HepG2 (cell line): ENCODE results near the gene SHBG. TPM values are rescaled to one million over a fixed set of nuclear protein-coding genes. Genes with fewer than 3 reads are reported as not detected.

ENCODE experiments used
- ATF7 ChIP-seq, 2 experiments: fragments of 450-650 bp in 1 of 2; sonication (generic) in 1 of 2; formaldehyde crosslinking in 1 of 2; IDR thresholded peaks; 2 replicates each; pipeline versions ENCODE4 v1.4.0 to v1.6.1; 2016 to 2020; ENCODE audit warnings: antibody characterized with exemption in 1 of 2, mild to moderate bottlenecking in 1 of 2, missing genetic modification reagents in 1 of 2
- BRF2 ChIP-seq: sonication (generic); formaldehyde crosslinking; IDR thresholded peaks from 2 replicates; pipeline ENCODE4 v1.8.1; 2022; ENCODE audit warnings: mild to moderate bottlenecking, missing genetic modification reagents
- CAMTA2 ChIP-seq: sonication (generic); formaldehyde crosslinking; IDR thresholded peaks from 2 replicates; pipeline ENCODE4 v1.4.0; 2020; ENCODE audit warnings: mild to moderate bottlenecking, missing genetic modification reagents, borderline replicate concordance
- CC2D1A ChIP-seq: sonication (generic); formaldehyde crosslinking; IDR thresholded peaks from 2 replicates; pipeline ENCODE4 v1.8.1; 2023; ENCODE audit warnings: mild to moderate bottlenecking, missing genetic modification reagents
- CEBPG ChIP-seq: IDR thresholded peaks from 2 replicates; pipeline ENCODE4 v1.6.1; 2016
- FOSL1 ChIP-seq: sonication (generic); formaldehyde crosslinking; IDR thresholded peaks from 2 replicates; pipeline ENCODE4 v1.9.0; 2021; ENCODE audit warnings: missing genetic modification reagents, borderline replicate concordance
- FOXK1 ChIP-seq: sonication (generic); formaldehyde crosslinking; IDR thresholded peaks from 2 replicates; pipeline ENCODE4 v1.4.0; 2020; ENCODE audit warnings: low read depth, missing genetic modification reagents, borderline replicate concordance
- HNRNPL ChIP-seq: fragments of 200-400 bp; formaldehyde crosslinking; IDR thresholded peaks from 2 replicates; pipeline ENCODE4 v1.6.1; 2017; ENCODE audit warnings: mild to moderate bottlenecking, low read depth, low read length
- MXD4 ChIP-seq: IDR thresholded peaks from 2 replicates; pipeline ENCODE4 v1.6.1; 2016; ENCODE audit warnings: mild to moderate bottlenecking, missing biosample characterization, missing genetic modification reagents
- PPARG ChIP-seq: conservative IDR thresholded peaks from 2 replicates; pipeline ENCODE4 v1.6.1; 2016; ENCODE audit warnings: missing biosample characterization, missing genetic modification reagents
- SCMH1 ChIP-seq: sonication (generic); formaldehyde crosslinking; IDR thresholded peaks from 2 replicates; pipeline ENCODE4 v1.9.0; 2021; ENCODE audit warnings: missing genetic modification reagents, mild to moderate bottlenecking, borderline replicate concordance
- SP2 ChIP-seq: sonication (generic); formaldehyde crosslinking; IDR thresholded peaks from 2 replicates; pipeline ENCODE4 v1.5.1; 2020; ENCODE audit warnings: mild to moderate bottlenecking, missing genetic modification reagents
- SSRP1 ChIP-seq: IDR thresholded peaks from 2 replicates; pipeline ENCODE4 v1.6.1; 2016; ENCODE audit warnings: control low read depth
- TEAD2 ChIP-seq: sonication (generic); formaldehyde crosslinking; IDR thresholded peaks from 2 replicates; pipeline ENCODE4 v1.9.0; 2021; ENCODE audit warnings: missing genetic modification reagents
- ZFP90 ChIP-seq: sonication (generic); formaldehyde crosslinking; IDR thresholded peaks from 2 replicates; pipeline ENCODE4 v1.8.0; 2022; ENCODE audit warnings: missing genetic modification reagents, mild to moderate bottlenecking, inconsistent platforms, borderline replicate concordance
- ZNF142 ChIP-seq: sonication (generic); formaldehyde crosslinking; IDR thresholded peaks from 2 replicates; pipeline ENCODE4 v1.4.0; 2020; ENCODE audit warnings: missing genetic modification reagents
- ZNF207 ChIP-seq: fragments of 450-650 bp; IDR thresholded peaks from 2 replicates; pipeline ENCODE4 v1.6.1; 2016; ENCODE audit warnings: antibody characterized with exemption, borderline replicate concordance
- ZNF230 ChIP-seq: sonication (generic); formaldehyde crosslinking; IDR thresholded peaks from 2 replicates; pipeline ENCODE4 v1.4.0; 2020; ENCODE audit warnings: mild to moderate bottlenecking, missing genetic modification reagents
- ZNF256 ChIP-seq: sonication (generic); formaldehyde crosslinking; conservative IDR thresholded peaks from 2 replicates; pipeline ENCODE4 v1.4.0; 2020; ENCODE audit warnings: missing genetic modification reagents
- ZNF317 ChIP-seq: sonication (generic); formaldehyde crosslinking; IDR thresholded peaks from 2 replicates; pipeline ENCODE4 v1.5.0; 2020; ENCODE audit warnings: mild to moderate bottlenecking, missing genetic modification reagents
- ZNF777 ChIP-seq: sonication (generic); formaldehyde crosslinking; IDR thresholded peaks from 2 replicates; pipeline ENCODE4 v1.4.0; 2020; ENCODE audit warnings: missing genetic modification reagents
- ZNF792 ChIP-seq: IDR thresholded peaks from 2 replicates; pipeline ENCODE4 v1.6.1; 2016
- ZSCAN20 ChIP-seq: sonication (generic); formaldehyde crosslinking; IDR thresholded peaks from 2 replicates; pipeline ENCODE4 v1.4.0; 2020; ENCODE audit warnings: missing genetic modification reagents, mild to moderate bottlenecking, borderline replicate concordance
- polyA plus RNA-seq, 8 experiments: library from polyadenylated mRNA; depleted of rRNA in 3 of 8; stranded (reverse) in 7 of 8; unstranded in 1 of 8; fragments of >200 nt; fragmentation: Illumina TruSeq in 4 of 8; extraction: Trizol in 4 of 8; gene quantifications; 2 replicates each; pipeline versions ENCODE4 v1.2.1 to v1.2.3, GENCODE V29; 2011 to 2016; ENCODE audit warnings: low read depth in 4 of 8, missing spikeins in 1 of 8, mixed read lengths in 1 of 8; ENCODE audit not compliant: insufficient read depth in 1 of 8
- total RNA-seq, 5 experiments: library from RNA; depleted of rRNA; stranded (reverse); fragments of >200 nt; fragmentation: Illumina TruSeq; extraction: Trizol; gene quantifications; 2 replicates each; pipeline ENCODE4 v1.2.3, GENCODE V29; 2016; ENCODE audit warnings: low read depth in 1 of 5

The SHBG gene
- total and polyA plus RNA-seq, 2 of the 13 experiments (the other 11 are each of a cell fraction or from before 2014, with no cell fraction given) = 4.0 to 6.1 TPM

- TF ChIP-seq CC2D1A (CRISPR knock-in tag) = no peak
- peak; percentile 63; the same call in 1 of the 2 replicates for TF ChIP-seq ZNF317 (CRISPR knock-in tag)
- no peak for TF ChIP-seq ATF7 (IDR thresholded peaks at IDR 0.05)
- TF ChIP-seq ATF7 (CRISPR knock-in tag; IDR thresholded peaks at IDR 0.05) = no peak
- no peak for TF ChIP-seq SCMH1
- TF ChIP-seq ZSCAN20 (CRISPR knock-in tag) = 0 out of 2 replicates have a peak, but pooled peaks have one; percentile 29
- TF ChIP-seq SSRP1 (CRISPR knock-in tag) = no peak
- TF ChIP-seq ZNF777 (CRISPR knock-in tag) = peak; percentile 53; the same call in 1 of the 2 replicates
- TF ChIP-seq CAMTA2 (CRISPR knock-in tag) = no peak
- no peak for TF ChIP-seq ZNF207
- peak; percentile 44; the same call in 1 of the 2 replicates for TF ChIP-seq SP2 (CRISPR knock-in tag)
- peak; percentile 48; the same call in 1 of the 2 replicates for TF ChIP-seq MXD4 (CRISPR knock-in tag)
- TF ChIP-seq FOXK1 = peak; percentile 49; the same call in 1 of the 2 replicates
- TF ChIP-seq PPARG (CRISPR knock-in tag) = peak; percentile 57
- TF ChIP-seq ZNF256 (CRISPR knock-in tag) = no peak
- peak; percentile 87 for TF ChIP-seq ZFP90 (CRISPR knock-in tag)
- TF ChIP-seq ZNF142 (CRISPR knock-in tag) = 0 out of 2 replicates have a peak, but pooled peaks have one; percentile 31
- no peak for TF ChIP-seq TEAD2 (CRISPR knock-in tag)
- no peak for TF ChIP-seq BRF2 (CRISPR knock-in tag)
- TF ChIP-seq HNRNPL = 0 out of 2 replicates have a peak, but pooled peaks have one; percentile 50
- TF ChIP-seq CEBPG = no peak
- TF ChIP-seq ZNF792 (CRISPR knock-in tag) = peak; percentile 76
- no peak for TF ChIP-seq ZNF230
- no peak for TF ChIP-seq FOSL1
Measured at GRCh38 chr17:7627250-7628121, 2.4 kb upstream of the SHBG start, which contains the start of gene SAT2 (continued).
